ENCODE results near the gene MFAP5.

MFAP5 gene, protein sequence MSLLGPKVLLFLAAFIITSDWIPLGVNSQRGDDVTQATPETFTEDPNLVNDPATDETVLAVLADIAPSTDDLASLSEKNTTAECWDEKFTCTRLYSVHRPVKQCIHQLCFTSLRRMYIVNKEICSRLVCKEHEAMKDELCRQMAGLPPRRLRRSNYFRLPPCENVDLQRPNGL

DNA sequence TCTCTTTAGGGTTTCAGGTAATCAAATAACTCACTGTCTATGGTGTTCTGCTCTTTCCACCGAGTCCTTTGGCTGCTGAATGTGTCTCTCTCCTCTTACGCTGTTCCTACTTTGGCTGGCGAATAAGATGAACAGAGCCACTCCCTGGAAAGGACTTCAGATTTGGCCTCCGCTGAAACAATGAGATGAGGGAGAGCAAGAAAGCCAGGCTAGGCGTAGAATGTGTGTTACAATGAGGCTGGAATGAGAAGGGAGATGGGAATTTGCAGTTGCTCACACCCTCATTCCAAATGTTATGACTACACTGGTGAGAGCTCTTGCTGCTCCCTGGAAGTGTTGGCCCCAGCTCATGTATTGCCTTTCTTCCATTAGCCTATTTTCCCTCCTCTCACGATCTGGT, at the start of gene MFAP5:
MFAP5 (minus strand) TSS at position 234 of the 400 bp plus-strand sequence. CDS start 722 bp downstream, outside the sequence.
- TF ChIP-seq, protein P1, sequence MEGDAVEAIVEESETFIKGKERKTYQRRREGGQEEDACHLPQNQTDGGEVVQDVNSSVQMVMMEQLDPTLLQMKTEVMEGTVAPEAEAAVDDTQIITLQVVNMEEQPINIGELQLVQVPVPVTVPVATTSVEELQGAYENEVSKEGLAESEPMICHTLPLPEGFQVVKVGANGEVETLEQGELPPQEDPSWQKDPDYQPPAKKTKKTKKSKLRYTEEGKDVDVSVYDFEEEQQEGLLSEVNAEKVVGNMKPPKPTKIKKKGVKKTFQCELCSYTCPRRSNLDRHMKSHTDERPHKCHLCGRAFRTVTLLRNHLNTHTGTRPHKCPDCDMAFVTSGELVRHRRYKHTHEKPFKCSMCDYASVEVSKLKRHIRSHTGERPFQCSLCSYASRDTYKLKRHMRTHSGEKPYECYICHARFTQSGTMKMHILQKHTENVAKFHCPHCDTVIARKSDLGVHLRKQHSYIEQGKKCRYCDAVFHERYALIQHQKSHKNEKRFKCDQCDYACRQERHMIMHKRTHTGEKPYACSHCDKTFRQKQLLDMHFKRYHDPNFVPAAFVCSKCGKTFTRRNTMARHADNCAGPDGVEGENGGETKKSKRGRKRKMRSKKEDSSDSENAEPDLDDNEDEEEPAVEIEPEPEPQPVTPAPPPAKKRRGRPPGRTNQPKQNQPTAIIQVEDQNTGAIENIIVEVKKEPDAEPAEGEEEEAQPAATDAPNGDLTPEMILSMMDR (IDR thresholded peaks at IDR 0.05; ENCODE audit: borderline replicate concordance, insufficient read depth, low read depth, low read length) = no peak

DNA sequence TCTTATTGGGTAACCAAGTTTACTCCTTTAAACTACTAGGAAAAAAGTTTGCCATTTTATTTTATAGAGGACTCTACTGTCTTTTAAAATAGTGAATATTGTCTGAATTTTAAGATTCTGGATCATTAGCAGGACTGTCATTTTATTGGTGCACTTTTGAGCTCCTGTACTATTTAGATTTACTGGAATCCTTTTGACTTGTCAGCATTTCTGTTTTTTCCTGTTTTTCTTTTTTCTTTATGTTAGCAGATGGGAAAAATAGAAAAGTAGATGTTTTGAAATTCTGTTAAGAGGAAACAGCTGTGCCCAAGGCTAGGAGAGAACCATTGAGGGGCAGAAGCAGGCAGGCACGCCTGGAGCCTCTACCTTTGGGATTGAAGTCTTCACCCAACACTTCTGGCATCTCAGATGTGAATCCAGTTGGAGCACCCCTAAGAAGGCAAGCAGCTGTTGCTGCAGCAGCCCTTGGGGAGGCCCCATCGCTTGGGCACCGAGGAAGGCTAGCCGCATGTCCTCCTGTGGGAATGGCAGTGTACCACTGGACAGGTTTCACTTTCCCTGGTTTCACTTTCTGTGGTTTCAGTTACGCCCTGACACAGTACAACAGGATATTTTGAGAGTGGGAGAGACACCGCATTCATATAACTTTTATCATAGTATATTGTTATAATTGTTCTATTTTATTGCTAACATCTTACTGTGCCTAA, 46.7 kb upstream of the MFAP5 start:
- no peak overlapping the region for H3K4me3 ChIP-seq (ENCODE audit: low read depth, low read length)
- TF ChIP-seq, protein P1 (IDR thresholded peaks at IDR 0.05; ENCODE audit: borderline replicate concordance, insufficient read depth, low read depth, low read length) = no peak

More for the DNA sequence above, at the start of gene MFAP5:
- H3K4me3 ChIP-seq (ENCODE audit: low read depth, low read length) = no peak within 1 kb of the TSS

DNA sequence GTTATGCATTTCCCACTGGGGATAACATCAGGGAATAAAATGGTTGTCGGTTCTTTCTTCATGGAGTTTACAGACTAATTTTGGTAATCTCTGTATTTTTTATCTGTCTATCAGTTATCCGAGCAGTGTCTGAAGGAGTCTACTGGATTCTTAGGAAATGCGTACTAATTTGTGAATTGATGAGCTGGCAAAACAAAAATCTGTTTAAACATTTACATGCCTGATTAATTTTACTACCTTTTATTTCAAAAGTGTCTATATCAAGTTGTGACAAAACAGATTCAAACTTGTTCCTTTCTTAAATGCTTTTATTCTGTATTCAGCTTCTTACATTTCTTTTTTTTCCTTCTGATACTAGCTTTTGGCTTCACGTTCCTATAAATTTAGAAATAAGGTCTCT, 39.5 kb upstream of the MFAP5 start:
- TF ChIP-seq, protein P1 (IDR thresholded peaks at IDR 0.05; ENCODE audit: borderline replicate concordance, insufficient read depth, low read depth, low read length) = no peak
- H3K4me3 ChIP-seq (ENCODE audit: low read depth, low read length) = no peak overlapping the region

DNA sequence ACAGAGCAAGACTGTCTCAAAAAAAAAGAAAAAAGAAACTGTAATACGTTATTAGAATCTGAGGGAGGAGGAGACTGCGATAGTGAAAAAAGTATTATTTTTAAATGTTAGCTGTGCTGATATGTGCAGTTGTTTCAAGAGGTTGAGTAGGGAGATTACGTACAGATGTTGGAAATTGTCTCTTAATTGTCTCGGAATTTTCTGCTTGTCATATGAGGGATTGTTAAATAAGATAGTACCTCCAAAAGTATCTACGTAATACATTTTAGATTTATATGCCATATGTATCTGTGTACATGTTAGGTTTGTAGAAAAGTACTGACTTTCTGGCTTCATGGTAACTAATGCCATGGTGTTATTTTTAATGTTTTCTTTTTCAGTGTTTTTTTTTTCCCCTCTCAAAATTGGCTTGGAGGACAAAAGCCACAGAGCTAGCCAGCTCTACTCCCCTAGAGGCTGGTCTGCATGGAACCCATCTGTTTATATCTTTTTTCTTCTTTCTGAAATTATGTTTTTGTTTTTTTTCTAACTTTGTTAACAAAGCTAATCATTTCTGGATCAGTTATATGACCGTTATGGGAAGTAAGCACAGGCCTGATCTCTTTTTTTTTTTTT, 38.5 kb upstream of the MFAP5 start:
- H3K4me3 ChIP-seq (ENCODE audit: low read depth, low read length) = no peak overlapping the region
- TF ChIP-seq, protein P1 (IDR thresholded peaks at IDR 0.05; ENCODE audit: borderline replicate concordance, insufficient read depth, low read depth, low read length) = no peak

DNA sequence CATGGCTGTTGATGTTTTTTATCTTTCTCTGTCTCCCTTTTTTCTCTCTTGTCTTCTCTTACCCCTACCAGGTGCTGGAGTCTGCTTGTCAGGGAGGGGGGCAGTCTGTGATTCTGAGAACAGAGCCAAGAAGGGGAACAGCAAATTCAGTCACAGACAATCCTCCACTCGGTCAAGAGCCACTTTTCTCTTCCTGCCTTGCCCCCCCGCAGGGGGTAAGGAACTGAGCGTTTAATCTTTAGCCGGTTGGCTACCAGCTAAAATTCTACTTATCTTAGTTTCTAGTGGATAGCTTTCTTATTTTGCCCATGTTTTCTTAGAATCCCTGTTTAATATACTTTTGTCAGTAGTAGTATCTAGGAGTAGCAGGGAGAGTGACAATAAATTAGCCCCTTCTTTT, 37.1 kb upstream of the MFAP5 start:
- peak overlapping the region; percentile 6 for H3K4me3 ChIP-seq (ENCODE audit: low read depth, low read length)
- TF ChIP-seq, protein P1 (IDR thresholded peaks at IDR 0.05; ENCODE audit: borderline replicate concordance, insufficient read depth, low read depth, low read length) = no peak

DNA sequence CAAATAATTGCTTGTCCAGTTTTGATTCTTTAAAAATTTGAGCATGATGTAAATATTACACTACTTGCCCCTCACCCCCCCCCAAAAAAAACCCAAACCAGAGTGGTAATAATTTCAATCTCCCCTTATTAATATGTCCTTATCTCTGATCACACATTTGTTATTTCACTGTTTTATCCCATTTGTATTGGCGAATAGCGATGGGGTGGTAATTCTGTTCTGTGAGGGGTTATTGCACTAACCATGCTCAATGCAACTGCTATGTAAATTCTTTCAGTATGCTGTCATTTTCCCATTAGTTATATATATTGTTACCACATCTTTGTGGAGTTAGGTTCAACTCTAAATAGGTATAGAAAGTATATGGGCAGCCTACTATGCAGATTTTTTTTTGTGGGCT, 36.3 kb upstream of the MFAP5 start:
- TF ChIP-seq, protein P1 (IDR thresholded peaks at IDR 0.05; ENCODE audit: borderline replicate concordance, insufficient read depth, low read depth, low read length) = no peak
- H3K4me3 ChIP-seq (ENCODE audit: low read depth, low read length) = peak overlapping the region; percentile 99

Measured in GM12875 (cell line).